Endodermal cell (in vitro differentiated cells): ENCODE results near the gene SCTR. TPM values are rescaled to one million over a fixed set of nuclear protein-coding genes. Genes with fewer than 3 reads are reported as not detected.
A peak's percentile ranks its signal among the peaks of the same experiment; 100 is the strongest.

Experiments
- DNase-seq: peaks from one replicate; pipeline ENCODE4 v3.0.0-alpha.2; 2017
- H3K27ac ChIP-seq: 2 replicates; pipeline ENCODE4 v1.5.1; 2013; ENCODE audit warnings: mild to moderate bottlenecking, low read depth, low read length, moderate library complexity
- H3K27me3 ChIP-seq: 2 replicates; pipeline ENCODE4 v1.6.1; 2013; ENCODE audit warnings: mild to moderate bottlenecking, low read length, moderate library complexity; ENCODE audit not compliant: insufficient read depth, control insufficient read depth, poor library complexity, severe bottlenecking
- H3K36me3 ChIP-seq: 2 replicates; pipeline ENCODE4 v1.7.0; 2013; ENCODE audit warnings: mild to moderate bottlenecking, low read length, moderate library complexity; ENCODE audit not compliant: control insufficient read depth, insufficient read depth
- H3K4me1 ChIP-seq: one replicate; pipeline ENCODE4 v1.7.0; 2013; ENCODE audit warnings: low read length; ENCODE audit not compliant: control insufficient read depth, insufficient read depth
- H3K4me3 ChIP-seq: 2 replicates; pipeline ENCODE4 v1.5.1; 2013; ENCODE audit warnings: mild to moderate bottlenecking, low read length, moderate library complexity
- H3K9ac ChIP-seq: 2 replicates; pipeline ENCODE4 v1.6.1; 2013; ENCODE audit warnings: mild to moderate bottlenecking, low read length, moderate library complexity; ENCODE audit not compliant: poor library complexity, severe bottlenecking; ENCODE audit errors: extremely low read depth
- H3K9me3 ChIP-seq: 2 replicates; pipeline ENCODE4 v1.6.1; 2013; ENCODE audit warnings: mild to moderate bottlenecking, low read length, moderate library complexity; ENCODE audit not compliant: control insufficient read depth
- H3K27ac Mint-ChIP-seq: 2 replicates; pipeline ENCODE4 v1.8.0; 2020; ENCODE audit warnings: mixed read lengths
- H3K27me3 Mint-ChIP-seq: 2 replicates; pipeline ENCODE4 v1.8.0; 2021; ENCODE audit warnings: mild to moderate bottlenecking, mixed read lengths; ENCODE audit not compliant: insufficient read depth
- H3K36me3 Mint-ChIP-seq: 2 replicates; pipeline ENCODE4 v1.8.0; 2020; ENCODE audit warnings: low read depth, mixed read lengths
- H3K4me1 Mint-ChIP-seq: 2 replicates; pipeline ENCODE4 v1.8.0; 2020; ENCODE audit warnings: mixed read lengths
- H3K4me3 Mint-ChIP-seq: 2 replicates; pipeline ENCODE4 v1.8.0; 2020; ENCODE audit warnings: mild to moderate bottlenecking, moderate library complexity, mixed read lengths
- H3K9me3 Mint-ChIP-seq: 2 replicates; pipeline ENCODE4 v1.8.0; 2020; ENCODE audit warnings: mild to moderate bottlenecking, mixed read lengths
- CTCF ChIP-seq: fragments of 200-600 bp; sonication (generic); conservative IDR thresholded peaks from 2 replicates; pipeline ENCODE4 v1.5.0; 2021; ENCODE audit warnings: antibody characterized with exemption, mild to moderate bottlenecking
- WGBS, 2 experiments: methylation state at CpG; one replicate each; pipeline versions ENCODE4 v1.1.5 to v1.1.7; 2013; ENCODE audit warnings: missing lambda C conversion rate in 2 of 2, mixed read lengths in 1 of 2; ENCODE audit not compliant: insufficient coverage in 1 of 2, insufficient read length in 1 of 2; 5-methylcytosine and 5-hydroxymethylcytosine counted together
- total RNA-seq, 2 donors: library from RNA; stranded (reverse); fragmentation: NEBNext Ultra II Directional in 1 of 2; extraction: Animal tissue kit (Norgen Biotek cat#: 25700) in 1 of 2; gene quantifications; 2 replicates in 1 of 2; 3 replicates in 1 of 2; pipeline ENCODE4 v1.2.1, GENCODE V29; 2021

Gene SCTR
- total RNA-seq, 2 donors from 2014 or later: 0.20 to 0.49 TPM

GRCh38 chr2:119496682-119497081 lies 27.6 kb downstream of the SCTR start:
- peaks cover 12% of the 10 kb centered on the region for H3K4me1 Mint-ChIP-seq
- peaks cover 22% of the 10 kb centered on the region for H3K9me3 Mint-ChIP-seq
- no peaks in the 10 kb centered on the region for H3K36me3 Mint-ChIP-seq
- no peaks in the 10 kb centered on the region for H3K36me3 ChIP-seq
- 91% methylated on average over 4 of the region's 4 CpGs; no CpG with 5 or more reads in 1 of the 2 experiments for WGBS, 2 experiments
- no peak overlapping the region for H3K27ac Mint-ChIP-seq
- H3K4me3 Mint-ChIP-seq: no peak overlapping the region
- no peak overlapping the region for H3K9ac ChIP-seq
- H3K4me3 ChIP-seq: no peak overlapping the region
- no peak for DNase-seq
- H3K4me1 ChIP-seq: peaks cover 4% of the 10 kb centered on the region
- H3K9me3 ChIP-seq: peaks cover 15% of the 10 kb centered on the region
- no peak for TF ChIP-seq CTCF
- H3K27me3 ChIP-seq: no peaks in the 10 kb centered on the region
- no peak overlapping the region for H3K27ac ChIP-seq
- no peaks in the 10 kb centered on the region for H3K27me3 Mint-ChIP-seq

GRCh38 chr2:119495948-119496347 lies 28.3 kb downstream of the SCTR start:
- no peaks in the 10 kb centered on the region for H3K36me3 ChIP-seq
- no peak overlapping the region for H3K27ac Mint-ChIP-seq
- no peaks in the 10 kb centered on the region for H3K27me3 Mint-ChIP-seq
- H3K36me3 Mint-ChIP-seq: no peaks in the 10 kb centered on the region
- H3K27ac ChIP-seq: no peak overlapping the region
- TF ChIP-seq CTCF: peak; percentile 14
- peaks cover 17% of the 10 kb centered on the region for H3K9me3 Mint-ChIP-seq
- no peak overlapping the region for H3K9ac ChIP-seq
- peaks cover 15% of the 10 kb centered on the region for H3K9me3 ChIP-seq
- DNase-seq: no peak
- H3K4me3 ChIP-seq: no peak overlapping the region
- 92% methylated on average over 2 of the region's 2 CpGs; no CpG with 5 or more reads in 1 of the 2 experiments for WGBS, 2 experiments
- no peaks in the 10 kb centered on the region for H3K27me3 ChIP-seq
- H3K4me1 Mint-ChIP-seq: peaks cover 16% of the 10 kb centered on the region
- H3K4me1 ChIP-seq: peaks cover 4% of the 10 kb centered on the region
- no peak overlapping the region for H3K4me3 Mint-ChIP-seq

- H3K9me3 Mint-ChIP-seq: peaks cover 5% of the 10 kb centered on the region
- Histone ChIP-seq H3K27me3 (no peaks in the 10 kb centered on the region), H3K9me3 (peaks cover under 1% of the 10 kb centered on the region), H3K27ac (no peak overlapping the region), H3K4me3 (no peak overlapping the region), H3K4me1 (peaks cover 10% of the 10 kb centered on the region), H3K9ac (no peak overlapping the region), H3K36me3 (no peaks in the 10 kb centered on the region)
- H3K27ac Mint-ChIP-seq: no peak overlapping the region
- 93 to 95% methylated on average over 4 to 6 of the region's 6 CpGs for WGBS, 2 experiments
- H3K27me3 Mint-ChIP-seq: no peaks in the 10 kb centered on the region
- H3K4me1 Mint-ChIP-seq: peaks cover 29% of the 10 kb centered on the region
- no peak overlapping the region for H3K4me3 Mint-ChIP-seq
- no peaks in the 10 kb centered on the region for H3K36me3 Mint-ChIP-seq
- DNase-seq: peak; percentile 63
- TF ChIP-seq CTCF: peak; percentile 50
Observed at GRCh38 chr2:119494163-119494790, 30.0 kb downstream of the SCTR start.
